ENCODE measurements around the gene HOXD9.

HOXD9 gene

GRCh38 chr2:176122683-176123410 lies at the start of gene HOXD9:
HOXD9 (plus strand) TSS chr2:176122719; CDS start chr2:176122769, 50 bp downstream.
- TF ChIP-seq CTCF (conservative IDR thresholded peaks at IDR 0.05): no peak
- no peak within 1 kb of the TSS for H3K27ac ChIP-seq

- no peak overlapping the region for H3K27ac ChIP-seq
- TF ChIP-seq CTCF (conservative IDR thresholded peaks at IDR 0.05): no peak
Observed at GRCh38 chr2:176072951-176073904, 49.3 kb upstream of the HOXD9 start.

GRCh38 chr2:176074919-176075425 lies 47.5 kb upstream of the HOXD9 start:
- TF ChIP-seq CTCF (conservative IDR thresholded peaks at IDR 0.05): no peak
- H3K27ac ChIP-seq: no peak overlapping the region

- no peak overlapping the region for H3K27ac ChIP-seq
- TF ChIP-seq CTCF (conservative IDR thresholded peaks at IDR 0.05): no peak
Observed at GRCh38 chr2:176075481-176075880, 47.0 kb upstream of the HOXD9 start.

GRCh38 chr2:176076063-176076462 lies 46.5 kb upstream of the HOXD9 start:
- TF ChIP-seq CTCF (conservative IDR thresholded peaks at IDR 0.05): no peak
- no peak overlapping the region for H3K27ac ChIP-seq

GRCh38 chr2:176076796-176077195 lies 45.7 kb upstream of the HOXD9 start:
- no peak for TF ChIP-seq CTCF (conservative IDR thresholded peaks at IDR 0.05)
- H3K27ac ChIP-seq: no peak overlapping the region

All from VCaP (cell line).